BE2C (cell line): Measurements from ENCODE around the gene ARPC2.
A peak's percentile ranks its signal among the peaks of the same experiment; 100 is the strongest.

Source experiments
- DNase-seq: peaks from one replicate; pipeline ENCODE4 v3.0.0-alpha.2; 2020
- H3K27me3 ChIP-seq: fragments of 250-450 bp; sonication (Bioruptor Pico); 2 replicates; pipeline ENCODE4 v1.5.1; 2020; ENCODE audit warnings: mild to moderate bottlenecking
- H3K36me3 ChIP-seq: fragments of 250-450 bp; sonication (Bioruptor Pico); 2 replicates; pipeline ENCODE4 v1.5.1; 2020; ENCODE audit warnings: mild to moderate bottlenecking
- H3K4me1 ChIP-seq: fragments of 250-450 bp; sonication (Bioruptor Pico); 2 replicates; pipeline ENCODE4 v1.5.1; 2020
- H3K4me3 ChIP-seq: 2 replicates; pipeline ENCODE4 v1.5.1; 2011; ENCODE audit warnings: low read depth, low read length
- H3K9me3 ChIP-seq: fragments of 250-450 bp; sonication (Bioruptor Pico); 2 replicates; pipeline ENCODE4 v1.5.1; 2020
- CTCF ChIP-seq: IDR thresholded peaks from 2 replicates; pipeline ENCODE4 v1.5.1; 2012; ENCODE audit warnings: mild to moderate bottlenecking, low read depth, low read length

The ARPC2 gene

DNA sequence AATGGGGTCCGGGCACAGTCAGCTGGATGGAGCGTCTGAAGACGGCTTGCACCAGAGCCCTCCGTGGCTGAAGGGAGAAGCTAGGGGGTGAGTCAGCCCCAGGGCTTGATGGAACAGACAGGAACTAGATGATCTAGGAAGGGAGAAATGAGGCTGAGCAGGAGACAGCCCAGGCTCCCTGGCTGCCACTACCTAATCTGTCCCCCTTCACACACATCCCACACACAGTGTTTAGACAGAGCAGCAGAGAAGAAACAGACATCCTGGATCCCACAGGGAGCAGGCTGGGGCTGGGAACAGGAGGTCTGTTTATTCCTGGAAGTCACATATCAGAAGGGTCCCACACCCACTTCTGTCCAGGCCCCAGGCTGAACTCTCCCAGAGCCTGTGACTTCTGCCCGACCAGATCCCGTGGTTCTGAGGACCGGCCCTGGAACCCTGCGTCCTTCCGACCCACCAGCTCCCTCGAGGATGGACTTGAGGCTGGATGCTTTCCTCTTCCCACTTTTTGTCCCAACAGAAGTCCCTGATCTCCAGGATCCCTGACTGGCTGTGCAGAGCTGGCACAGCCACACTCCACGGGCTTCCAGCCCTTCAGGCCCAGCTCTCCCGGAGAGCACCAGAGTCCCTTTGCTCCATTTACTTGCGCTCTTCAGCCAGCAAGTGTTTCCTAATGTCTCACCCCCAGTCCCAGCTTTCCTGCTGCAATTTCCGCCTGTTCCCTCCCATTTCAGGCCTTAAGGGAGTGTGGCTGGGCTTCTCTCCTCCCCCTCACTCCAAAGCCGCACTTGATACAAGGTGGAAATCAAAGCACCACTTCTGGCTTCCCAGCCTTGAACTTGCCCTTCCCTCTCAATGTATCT, 42.3 kb downstream of the ARPC2 start:
- TF ChIP-seq CTCF, result no peak
- Histone ChIP-seq H3K9me3 (no peaks in the 10 kb centered on the region), H3K4me1 (peaks cover 45% of the 10 kb centered on the region), H3K36me3 (peaks cover 23% of the 10 kb centered on the region), H3K27me3 (no peaks in the 10 kb centered on the region), H3K4me3 (peak overlapping the region; percentile 14; the same call in 1 of the 2 replicates)
- peak; percentile 86 for DNase-seq

GRCh38 chr2:218260166-218260565, 43.2 kb downstream of the ARPC2 start:
- DNase-seq, result no peak

DNA sequence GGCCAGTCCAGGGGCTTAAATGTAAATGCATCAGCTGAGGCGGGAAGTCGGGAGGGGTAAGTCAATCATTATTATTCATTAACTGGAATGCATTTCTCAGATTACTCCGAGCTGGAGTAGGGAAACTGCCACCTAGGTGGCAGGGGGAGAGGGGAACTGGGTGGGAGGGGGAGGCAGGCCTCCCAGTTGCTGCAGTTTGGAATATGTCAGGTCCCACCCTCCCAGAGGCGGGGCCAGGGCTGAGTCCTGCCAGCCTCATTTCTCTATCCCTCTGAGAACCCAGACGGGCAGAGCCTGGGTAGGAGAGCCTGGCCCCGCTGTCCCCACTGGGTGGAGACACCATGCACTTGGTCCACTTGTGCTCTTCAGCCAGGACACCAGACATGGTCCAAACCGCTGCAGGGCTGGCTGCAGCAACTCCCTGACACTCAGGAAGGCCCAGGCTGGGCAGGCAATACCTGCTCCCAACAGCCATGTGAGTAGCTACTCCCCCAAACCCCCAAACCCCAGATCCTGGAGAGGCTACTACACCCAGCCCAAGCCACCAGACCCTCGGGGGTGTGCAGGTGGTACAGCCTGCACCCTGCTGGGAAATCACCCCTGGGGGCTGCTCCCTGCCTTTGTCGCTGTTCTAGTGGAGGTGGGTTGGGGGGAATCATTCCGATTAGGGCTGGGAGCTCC, 43.9 kb downstream of the ARPC2 start, which contains the start of gene GPBAR1:
Gene GPBAR1 (plus strand): TSS at position 274 of the 681 bp plus-strand sequence. CDS start 1,710 bp downstream, outside the sequence.
- Histone ChIP-seq H3K4me3 (peak within 1 kb of the TSS; percentile 35), H3K4me1 (peaks cover 45% of the 10 kb centered on the region), H3K36me3 (peaks cover 14% of the 10 kb centered on the region)

More at GRCh38 chr2:218260166-218260565, 43.2 kb downstream of the ARPC2 start:
- no peak for TF ChIP-seq CTCF
- H3K4me1 ChIP-seq, result peaks cover 45% of the 10 kb centered on the region
- H3K27me3 ChIP-seq, result no peaks in the 10 kb centered on the region
- H3K9me3 ChIP-seq, result no peaks in the 10 kb centered on the region
- H3K36me3 ChIP-seq, result peaks cover 21% of the 10 kb centered on the region
- H3K4me3 ChIP-seq, result no peak overlapping the region

DNA sequence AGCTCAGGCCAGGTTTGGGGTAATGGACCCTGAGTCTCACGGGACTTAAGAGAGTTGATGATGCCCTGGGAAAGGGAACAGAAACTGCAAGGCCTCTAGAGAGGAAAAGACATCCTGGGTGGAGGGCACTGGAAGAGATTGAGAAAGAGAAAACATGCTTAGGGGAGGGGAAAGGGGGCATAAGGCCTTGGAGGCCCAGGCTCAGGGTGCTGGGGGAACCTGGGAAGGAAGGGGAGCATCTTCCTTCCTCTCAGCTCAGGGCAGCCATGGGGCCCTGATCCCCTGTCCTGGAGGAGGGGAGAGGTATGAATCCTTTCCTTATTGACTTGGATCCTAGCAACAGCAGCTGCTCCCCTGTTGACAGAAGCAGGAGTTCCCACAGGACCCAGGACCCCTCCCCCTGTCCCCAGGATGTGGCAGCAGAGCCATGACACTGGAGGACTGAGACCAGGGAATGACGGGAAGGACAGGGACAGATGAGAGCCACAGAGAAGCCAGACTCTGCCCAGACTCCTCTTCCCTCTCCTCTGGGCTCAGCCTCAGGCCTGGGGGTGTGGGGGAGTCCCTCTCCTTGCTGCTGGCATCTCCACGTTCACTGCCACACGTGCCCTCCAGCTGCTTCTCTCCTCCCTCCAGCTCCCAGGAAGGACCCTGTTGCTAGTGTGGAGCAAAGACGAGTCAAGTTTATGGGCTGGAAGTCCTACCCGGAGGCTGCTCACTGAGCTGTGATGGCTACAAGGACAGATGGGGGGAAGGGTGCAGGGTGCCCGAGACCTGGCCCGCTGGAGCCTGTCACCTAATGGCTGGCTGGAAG, 44.6 kb downstream of the ARPC2 start:
- peaks cover 13% of the 10 kb centered on the region for H3K36me3 ChIP-seq
- H3K4me1 ChIP-seq, result peaks cover 45% of the 10 kb centered on the region
- H3K27me3 ChIP-seq, result no peaks in the 10 kb centered on the region
- no peaks in the 10 kb centered on the region for H3K9me3 ChIP-seq
- H3K4me3 ChIP-seq, result peak overlapping the region; percentile 35
- no peak for TF ChIP-seq CTCF
- peak; percentile 65 for DNase-seq

More for the DNA sequence above, 43.9 kb downstream of the ARPC2 start, which contains the start of gene GPBAR1:
- Histone ChIP-seq H3K27me3 (no peaks in the 10 kb centered on the region), H3K9me3 (no peaks in the 10 kb centered on the region)
- TF ChIP-seq CTCF, result no peak
- peak; percentile 57 for DNase-seq

- no peak for TF ChIP-seq CTCF
- H3K4me3 ChIP-seq, result peak overlapping the region; percentile 35
- H3K9me3 ChIP-seq, result no peaks in the 10 kb centered on the region
- H3K27me3 ChIP-seq, result no peaks in the 10 kb centered on the region
- DNase-seq, result no peak
- peaks cover 45% of the 10 kb centered on the region for H3K4me1 ChIP-seq
- peaks cover 14% of the 10 kb centered on the region for H3K36me3 ChIP-seq
Observed at GRCh38 chr2:218262237-218262600, 45.2 kb downstream of the ARPC2 start.
